H1 (cell line): ENCODE results near the gene PGP. TPM values are rescaled to one million over a fixed set of nuclear protein-coding genes. Genes with fewer than 3 reads are reported as not detected.

Experiments used
- CTCF ChIA-PET: fragments of 300-600 bp; sonication (Branson Sonifier 250); formaldehyde crosslinking; loops from one replicate; lab custom pipeline; 2021; ENCODE audit not compliant: partially characterized antibody; lab: Charles Lee
- POLR2A ChIA-PET: fragments of 300-600 bp; sonication (Branson Sonifier 250); formaldehyde crosslinking; loops from one replicate; lab custom pipeline; 2021; ENCODE audit warnings: inconsistent platforms; ENCODE audit not compliant: partially characterized antibody; lab: Charles Lee
- DNase-seq, 2 experiments: peaks; one replicate each; pipeline versions ENCODE4 v3.0.0 to v3.0.0-alpha.2; 2010 to 2022; ENCODE audit warnings: low spot score in 2 of 2, low read depth in 1 of 2, mixed read lengths in 1 of 2
- FAIRE-seq: peaks from 2 replicates; lab custom pipeline; 2011; peaks lifted over from hg19 to GRCh38; lab: Jason Lieb, UNC
- H2AFZ ChIP-seq: 2 replicates; pipeline ENCODE4 v1.8.1; 2012; ENCODE audit warnings: low read length, inconsistent platforms
- H2AK5ac ChIP-seq: 2 replicates; pipeline ENCODE4 v1.6.1; 2013; ENCODE audit warnings: low read depth, low read length
- H2BK120ac ChIP-seq: replicated peaks from 2 replicates; pipeline ENCODE3; 2013; ENCODE audit warnings: low read depth, low read length, inconsistent platforms
- H2BK12ac ChIP-seq: 2 replicates; pipeline ENCODE4 v1.6.1; 2013; ENCODE audit warnings: low read depth, low read length
- H2BK15ac ChIP-seq: 2 replicates; pipeline ENCODE4 v1.6.1; 2013; ENCODE audit warnings: low read length
- H2BK20ac ChIP-seq: 2 replicates; pipeline ENCODE4 v1.6.1; 2013; ENCODE audit warnings: low read length
- H2BK5ac ChIP-seq: 2 replicates; pipeline ENCODE4 v1.6.1; 2013; ENCODE audit warnings: low read depth, low read length
- H3K14ac ChIP-seq: 2 replicates; pipeline ENCODE4 v1.6.1; 2013; ENCODE audit warnings: inconsistent platforms; ENCODE audit not compliant: insufficient read length
- H3K18ac ChIP-seq: 2 replicates; pipeline ENCODE4 v1.6.1; 2013; ENCODE audit warnings: low read length; ENCODE audit errors: extremely low read depth
- H3K23ac ChIP-seq: 2 replicates; pipeline ENCODE4 v1.6.1; 2013; ENCODE audit warnings: inconsistent platforms; ENCODE audit not compliant: insufficient read length
- H3K23me2 ChIP-seq: 2 replicates; pipeline ENCODE4 v1.6.1; 2013; ENCODE audit warnings: low read depth, low read length
- H3K27ac ChIP-seq: 2 replicates; pipeline ENCODE4 v1.6.1; 2011; ENCODE audit warnings: low read depth, low read length, inconsistent platforms
- H3K27me3 ChIP-seq, 4 experiments: replicated peaks in 1 of 4; 1 replicate in 1 of 4; 2 replicates in 3 of 4; pipeline versions ENCODE4 v1.6.1 to v1.8.1; 2011 to 2013; ENCODE audit warnings: low read length in 3 of 4, mild to moderate bottlenecking in 3 of 4, inconsistent platforms in 2 of 4, mixed read lengths in 2 of 4, moderate library complexity in 1 of 4; ENCODE audit not compliant: control insufficient read depth in 3 of 4, insufficient read depth in 3 of 4; ENCODE audit errors: extremely low read depth in 1 of 4
- H3K36me3 ChIP-seq, 4 experiments: 2 replicates each; pipeline versions ENCODE4 v1.6.1 to v1.8.1; 2011 to 2013; ENCODE audit warnings: mild to moderate bottlenecking in 4 of 4, low read length in 3 of 4, moderate library complexity in 2 of 4, control low read depth in 1 of 4, inconsistent platforms in 1 of 4; ENCODE audit not compliant: insufficient read depth in 4 of 4, control insufficient read depth in 2 of 4
- H3K4ac ChIP-seq: replicated peaks from 2 replicates; pipeline ENCODE3; 2013; ENCODE audit warnings: low read length, low read depth, mixed read lengths, inconsistent platforms; ENCODE audit not compliant: insufficient read length
- H3K4me1 ChIP-seq, 4 experiments: replicated peaks in 1 of 4; 1 replicate in 1 of 4; 2 replicates in 3 of 4; pipeline versions ENCODE4 v1.6.1 to v1.8.1; 2011 to 2013; ENCODE audit warnings: low read length in 3 of 4, inconsistent platforms in 2 of 4, mixed read lengths in 1 of 4; ENCODE audit not compliant: insufficient read depth in 4 of 4, control insufficient read depth in 3 of 4
- H3K4me2 ChIP-seq, 2 experiments: 2 replicates each; pipeline versions ENCODE4 v1.6.1 to v1.8.1; 2011 to 2013; ENCODE audit warnings: low read depth in 2 of 2, low read length in 2 of 2, control low read depth in 1 of 2, inconsistent platforms in 1 of 2, mild to moderate bottlenecking in 1 of 2; ENCODE audit not compliant: insufficient read depth in 1 of 2
- H3K4me3 ChIP-seq, 4 experiments: fragments of 200-600, 300-600 bp in 1 of 4; sonication (generic), shearing (Covaris generic), sonication (Bioruptor Twin) in 1 of 4; 2 replicates each; pipeline versions ENCODE4 v1.5.1 to v1.8.1; 2011 to 2016; ENCODE audit warnings: low read length in 4 of 4, low read depth in 3 of 4, control low read depth in 2 of 4, inconsistent platforms in 2 of 4, mild to moderate bottlenecking in 2 of 4, mixed read lengths in 1 of 4, moderate library complexity in 1 of 4; ENCODE audit not compliant: insufficient read depth in 2 of 4; ENCODE audit errors: extremely low read depth in 1 of 4
- H3K56ac ChIP-seq: replicated peaks from 2 replicates; pipeline ENCODE3; 2013; ENCODE audit warnings: low read depth, mild to moderate bottlenecking, mixed read lengths, low read length, inconsistent platforms; ENCODE audit not compliant: insufficient read length
- H3K79me1 ChIP-seq: 2 replicates; pipeline ENCODE4 v1.6.1; 2013; ENCODE audit warnings: low read depth, low read length, control low read depth
- H3K79me2 ChIP-seq, 2 experiments: 2 replicates each; pipeline versions ENCODE4 v1.6.1 to v1.8.1; 2012 to 2013; ENCODE audit warnings: low read length in 2 of 2, mild to moderate bottlenecking in 2 of 2, inconsistent platforms in 1 of 2; ENCODE audit not compliant: insufficient read depth in 2 of 2, control insufficient read depth in 1 of 2
- H3K9ac ChIP-seq, 4 experiments: replicated peaks in 1 of 4; 1 replicate in 1 of 4; 2 replicates in 3 of 4; pipeline versions ENCODE4 v1.6.1 to v1.8.1; 2011 to 2013; ENCODE audit warnings: low read depth in 3 of 4, low read length in 3 of 4, control low read depth in 2 of 4, mild to moderate bottlenecking in 2 of 4, moderate library complexity in 2 of 4, inconsistent platforms in 1 of 4; ENCODE audit errors: extremely low read depth in 1 of 4
- H3K9me3 ChIP-seq, 2 experiments: 2 replicates each; pipeline versions ENCODE4 v1.6.1 to v1.8.1; 2012 to 2013; ENCODE audit warnings: mild to moderate bottlenecking in 2 of 2, moderate library complexity in 2 of 2, control low read depth in 1 of 2, inconsistent platforms in 1 of 2, low read depth in 1 of 2, low read length in 1 of 2, mixed read lengths in 1 of 2; ENCODE audit not compliant: insufficient read depth in 2 of 2
- H4K20me1 ChIP-seq, 2 experiments: replicated peaks in 1 of 2; 2 replicates each; pipeline versions ENCODE3 to v1.8.1; 2011 to 2013; ENCODE audit warnings: inconsistent platforms in 2 of 2, low read length in 2 of 2, mild to moderate bottlenecking in 1 of 2; ENCODE audit not compliant: insufficient read depth in 2 of 2, control insufficient read depth in 1 of 2
- H4K5ac ChIP-seq: 2 replicates; pipeline ENCODE4 v1.6.1; 2013; ENCODE audit warnings: low read length, low read depth, mixed read lengths, inconsistent platforms; ENCODE audit not compliant: insufficient read length
- H4K8ac ChIP-seq: 2 replicates; pipeline ENCODE4 v1.8.0; 2013; ENCODE audit warnings: mild to moderate bottlenecking, moderate library complexity, low read length, inconsistent platforms; ENCODE audit not compliant: insufficient read depth; ENCODE audit errors: extremely low read depth
- H4K91ac ChIP-seq: replicated peaks from 2 replicates; pipeline ENCODE3; 2013; ENCODE audit warnings: low read length, mixed read lengths, inconsistent platforms; ENCODE audit not compliant: insufficient read length
- BCL11A ChIP-seq, 2 experiments: IDR thresholded peaks; one replicate each; pipeline ENCODE4 v1.6.1; 2011; ENCODE audit warnings: low read depth in 2 of 2, low read length in 2 of 2, mild to moderate bottlenecking in 2 of 2
- CBX8 ChIP-seq: fragments of 300-800, 300-1000 bp; sonication (generic); IDR thresholded peaks from 2 replicates; pipeline ENCODE4 v1.7.1; 2016; ENCODE audit warnings: low read depth, low read length, borderline replicate concordance
- CHD1 ChIP-seq: IDR thresholded peaks from 2 replicates; pipeline ENCODE4 v1.6.1; 2012; ENCODE audit warnings: low read depth, low read length, improper control_type of control experiment
- GTF2F1 ChIP-seq: IDR thresholded peaks from 2 replicates; pipeline ENCODE4 v1.6.1; 2012; ENCODE audit warnings: low read depth, low read length, improper control_type of control experiment, borderline replicate concordance
- PHF8 ChIP-seq: fragments of 200-600 bp; sonication (generic); conservative IDR thresholded peaks from 2 replicates; pipeline ENCODE4 v1.7.1; 2012; ENCODE audit warnings: low read depth, mild to moderate bottlenecking, inconsistent platforms, low read length, moderate library complexity
- POLR2AphosphoS5 ChIP-seq: IDR thresholded peaks from 2 replicates; pipeline ENCODE4 v1.6.1; 2011; ENCODE audit warnings: low read depth, low read length
- RAD21 ChIP-seq, 2 experiments: IDR thresholded peaks in 1 of 2; conservative IDR thresholded peaks in 1 of 2; 2 replicates each; pipeline ENCODE4 v1.6.1; 2011; ENCODE audit warnings: low read depth in 2 of 2, low read length in 2 of 2, improper control_type of control experiment in 1 of 2, inconsistent platforms in 1 of 2, mild to moderate bottlenecking in 1 of 2, moderate library complexity in 1 of 2
- USF2 ChIP-seq: IDR thresholded peaks from 2 replicates; pipeline ENCODE4 v1.6.1; 2011; ENCODE audit warnings: low read length, improper control_type of control experiment
- WGBS, 2 experiments: shearing (Covaris generic) in 1 of 2; methylation state at CpG; one replicate each; pipeline versions ENCODE4 v1.1.6 to v1.1.7; 2013 to 2015; ENCODE audit warnings: low lambda C conversion rate in 2 of 2, mixed read lengths in 2 of 2, inconsistent platforms in 1 of 2, low coverage in 1 of 2, missing lambda C conversion rate in 1 of 2; ENCODE audit not compliant: insufficient replicate concordance in 2 of 2, insufficient coverage in 1 of 2, insufficient read length in 1 of 2; ENCODE audit errors: extremely low coverage in 1 of 2, missing lambda C conversion rate in 1 of 2; 5-methylcytosine and 5-hydroxymethylcytosine counted together
- polyA plus RNA-seq, 7 experiments: library from polyadenylated mRNA; depleted of rRNA in 3 of 7; stranded (reverse) in 5 of 7; unstranded in 2 of 7; fragments of >200 nt in 5 of 7; fragments of 200-250 nt in 2 of 7; gene quantifications; 1 replicate in 5 of 7; 2 replicates in 1 of 7; 4 replicates in 1 of 7; pipeline versions ENCODE4 v1.2.1 to v1.2.3, GENCODE V29; 2011 to 2013; ENCODE audit warnings: missing spikeins in 2 of 7, mixed read lengths in 2 of 7
- total RNA-seq: library from RNA; stranded (reverse); fragmentation: NEBNext Ultra II Directional; extraction: Animal tissue kit (Norgen Biotek cat#: 25700); gene quantifications from 2 replicates; pipeline ENCODE4 v1.2.1, GENCODE V29; 2021

PGP gene
- total and polyA plus RNA-seq, 2 of the 8 experiments (the other 6 are each of a cell fraction or from before 2014, with no cell fraction given): 30.9 to 55.9 TPM

- no peak for DNase-seq
- Histone ChIP-seq H3K23me2 (no peaks in the 10 kb centered on the region), H2BK15ac (no peak overlapping the region), H3K14ac (no peak overlapping the region), H3K27me3 (no peaks in the 10 kb centered on the region), H4K91ac (no peak overlapping the region), H3K56ac (no peak overlapping the region), H3K4me2 (no peak overlapping the region), H4K8ac (no peak overlapping the region), H3K18ac (no peak overlapping the region), H2AFZ (no peak overlapping the region), H3K9ac (no peak overlapping the region), H3K4me3 (no peak overlapping the region), H3K4me1 (no peaks in the 10 kb centered on the region; a peak in 1 of 7 replicates), H4K5ac (no peak overlapping the region), H2AK5ac (no peak overlapping the region), H4K20me1 (peaks cover 2 to 32% of the 10 kb centered on the region in 2 experiments), H3K27ac (no peak overlapping the region), H3K79me2 (no peaks in the 10 kb centered on the region), H2BK5ac (no peak overlapping the region), H2BK20ac (no peak overlapping the region), H2BK120ac (no peak overlapping the region), H3K9me3 (no peaks in the 10 kb centered on the region), H3K4ac (no peak overlapping the region), H3K79me1 (0 out of 2 replicates have a peak, but pooled peaks cover 2% of the 10 kb centered on the region), H3K23ac (no peak overlapping the region), H2BK12ac (no peak overlapping the region), H3K36me3 (peaks cover 24 to 68% (median 42%) of the 10 kb centered on the region in 4 experiments)
- CTCF ChIA-PET: no interaction called here
- no peak for FAIRE-seq
- no peak for TF ChIP-seq GTF2F1
- no peak for TF ChIP-seq PHF8
- TF ChIP-seq BCL11A (IDR thresholded peaks at IDR 0.05; ENCODE audit: low read depth in 2 of 2, low read length in 2 of 2): no peak
- TF ChIP-seq CBX8: no peak
- TF ChIP-seq POLR2AphosphoS5: no peak
- TF ChIP-seq USF2: no peak
- TF ChIP-seq CHD1: no peak
- no peak for TF ChIP-seq RAD21 (IDR thresholded peaks at IDR 0.05 in 1 of 2, conservative IDR thresholded peaks at IDR 0.05 in 1 of 2; ENCODE audit: low read depth in 2 of 2, low read length in 2 of 2)
- POLR2A ChIA-PET: interaction anchor here (0.8 to 13.5 kb wide), 11 partner anchors 8 to 145 kb away, joined by 3 to 312 read pairs (median 3); partner anchors contain the start of genes MLST8 and TRAF7
- 93% methylated on average over 22 of the region's 29 CpGs; no CpG with 5 or more reads in 1 of the 2 experiments for WGBS, 2 experiments
Observed at GRCh38 chr16:2172688-2173335, 41.8 kb downstream of the PGP start.
